Inferior parietal cortex (tissue), 1 donor: ENCODE results near the gene AGPAT3.

Source experiments
- DNase-seq: peaks from one replicate; pipeline ENCODE4 v3.0.0-alpha.2; 2016; ENCODE audit errors: extremely low spot score

The AGPAT3 gene

GRCh38 chr21:43954896-43955295 lies 89.9 kb downstream of the AGPAT3 start:
- no peak for DNase-seq

GRCh38 chr21:43956019-43956669 lies 91.1 kb downstream of the AGPAT3 start:
- no peak for DNase-seq

- no peak for DNase-seq
Observed at GRCh38 chr21:43956670-43957035, 91.6 kb downstream of the AGPAT3 start.

GRCh38 chr21:43957128-43957571 lies 92.1 kb downstream of the AGPAT3 start:
- DNase-seq: no peak

- DNase-seq: no peak
Observed at GRCh38 chr21:43957611-43958362, 92.8 kb downstream of the AGPAT3 start.

GRCh38 chr21:43958364-43959158 lies 93.5 kb downstream of the AGPAT3 start:
- DNase-seq: no peak

- no peak for DNase-seq
Observed at GRCh38 chr21:43959231-43960116, 94.5 kb downstream of the AGPAT3 start.

GRCh38 chr21:43961382-43961909 lies 96.4 kb downstream of the AGPAT3 start:
- no peak for DNase-seq

- DNase-seq: no peak
Observed at GRCh38 chr21:43965911-43966585, 101.0 kb downstream of the AGPAT3 start.

GRCh38 chr21:43966946-43967512 lies 102.0 kb downstream of the AGPAT3 start:
- DNase-seq: no peak

- DNase-seq: no peak
Observed at GRCh38 chr21:43967981-43968380, 103.0 kb downstream of the AGPAT3 start.

GRCh38 chr21:43968410-43969114 lies 103.5 kb downstream of the AGPAT3 start:
- no peak for DNase-seq

- no peak for DNase-seq
Observed at GRCh38 chr21:43969115-43969444, 104.1 kb downstream of the AGPAT3 start.

- no peak for DNase-seq
Observed at GRCh38 chr21:43970551-43970950, 105.5 kb downstream of the AGPAT3 start.

- DNase-seq: no peak
Observed at GRCh38 chr21:43971201-43971991, 106.4 kb downstream of the AGPAT3 start.

- DNase-seq: no peak
Observed at GRCh38 chr21:43971992-43972255, 106.9 kb downstream of the AGPAT3 start.

- DNase-seq: no peak
Observed at GRCh38 chr21:43972850-43973633, 108.0 kb downstream of the AGPAT3 start.

- DNase-seq: no peak
Observed at GRCh38 chr21:43973634-43973955, 108.6 kb downstream of the AGPAT3 start.
